HG02885 (cell line): ENCODE data around the gene ZNF219.

Source experiments
- ATAC-seq: cut with Tn5 transposase; IDR thresholded peaks from one replicate; pipeline ENCODE4 v1.9.1; 2021; ENCODE audit warnings: mild to moderate bottlenecking; ENCODE audit not compliant: unreplicated experiment, poor library complexity

ZNF219 gene

GRCh38 chr14:21102521-21103410 is 4.3 kb upstream of the ZNF219 start:
- no peak for ATAC-seq

GRCh38 chr14:21101802-21102413 is 3.5 kb upstream of the ZNF219 start:
- no peak for ATAC-seq

- no peak for ATAC-seq
These were observed 2.5 kb upstream of the ZNF219 start, which contains the start of gene TMEM253 for GRCh38 chr14:21100931-21101330. TSS of gene TMEM253 (plus strand) at chr14:21101066. CDS start at chr14:21101344, 278 bp downstream.

- ATAC-seq: no peak
These were observed 1.1 kb upstream of the ZNF219 start for GRCh38 chr14:21099596-21099985.

- no peak for ATAC-seq
These were observed 589 bp upstream of the ZNF219 start for GRCh38 chr14:21098892-21099595.

GRCh38 chr14:21097636-21098075 is 799 bp downstream of the ZNF219 start:
- ATAC-seq: no peak

- ATAC-seq: no peak
These were observed 1.3 kb downstream of the ZNF219 start for GRCh38 chr14:21096978-21097635.

- ATAC-seq: no peak
These were observed 2.0 kb downstream of the ZNF219 start for GRCh38 chr14:21096438-21096837.

GRCh38 chr14:21095430-21096205 is 2.8 kb downstream of the ZNF219 start:
- no peak for ATAC-seq

GRCh38 chr14:21093769-21094681 is 4.4 kb downstream of the ZNF219 start:
- ATAC-seq: no peak

- no peak for ATAC-seq
These were observed 5.4 kb downstream of the ZNF219 start for GRCh38 chr14:21093018-21093417.

- ATAC-seq: peak; percentile 92
These were observed 6.0 kb downstream of the ZNF219 start for GRCh38 chr14:21092273-21093011.

GRCh38 chr14:21091821-21092272 is 6.6 kb downstream of the ZNF219 start:
- ATAC-seq: no peak

GRCh38 chr14:21090940-21091663 is 7.4 kb downstream of the ZNF219 start:
- ATAC-seq: no peak

GRCh38 chr14:21090194-21090939 is 8.1 kb downstream of the ZNF219 start:
- ATAC-seq: no peak

GRCh38 chr14:21089877-21090193 is 8.6 kb downstream of the ZNF219 start:
- no peak for ATAC-seq

GRCh38 chr14:21089271-21089670 is 9.2 kb downstream of the ZNF219 start:
- ATAC-seq: no peak
